Endothelial cell of umbilical vein (primary cell): ENCODE data around the gene FAM118B. TPM values are rescaled to one million over a fixed set of nuclear protein-coding genes. Genes with fewer than 3 reads are reported as not detected.

Experiments
- BruUV-seq: library from RNA; stranded (reverse); fragments of 400-500 nt; replicated peaks from 2 replicates; lab custom pipeline; 2021; lab: Mats Ljungman, UMichigan
- CTCF ChIA-PET: fragments of 300-600, 350-600 bp; sonication (Branson Sonifier 250); formaldehyde crosslinking; loops from one replicate; lab custom pipeline; 2021; ENCODE audit warnings: antibody characterized with exemption, inconsistent platforms; lab: Charles Lee
- POLR2A ChIA-PET: fragments of 300-600, 350-600 bp; sonication (Branson Sonifier 250); formaldehyde crosslinking; loops from one replicate; lab custom pipeline; 2021; ENCODE audit warnings: antibody characterized with exemption, inconsistent platforms; lab: Charles Lee
- DNase-seq: peaks from one replicate; pipeline ENCODE4 v3.0.0-alpha.2; 2011; ENCODE audit warnings: low read depth, low spot score
- FAIRE-seq: peaks from 2 replicates; lab custom pipeline; 2011; peaks lifted over from hg19 to GRCh38; lab: Jason Lieb, UNC
- H2AFZ ChIP-seq: 2 replicates; pipeline ENCODE4 v1.6.0; 2012; ENCODE audit warnings: low read depth, low read length, control low read depth, inconsistent platforms
- H3K27ac ChIP-seq: 2 replicates; pipeline ENCODE4 v1.5.1; 2011; ENCODE audit warnings: low read depth, mild to moderate bottlenecking, control low read depth, low read length, moderate library complexity; ENCODE audit not compliant: insufficient read depth
- H3K27me3 ChIP-seq, 2 experiments: 2 replicates each; pipeline versions ENCODE4 v1.6.0 to v1.6.1; 2011; ENCODE audit warnings: low read length in 2 of 2, mixed read lengths in 1 of 2; ENCODE audit not compliant: control insufficient read depth in 2 of 2, insufficient read depth in 2 of 2
- H3K36me3 ChIP-seq, 2 experiments: 2 replicates in 1 of 2; 3 replicates in 1 of 2; pipeline ENCODE4 v1.5.1; 2011; ENCODE audit warnings: low read length in 2 of 2, mild to moderate bottlenecking in 1 of 2, moderate library complexity in 1 of 2; ENCODE audit not compliant: control insufficient read depth in 2 of 2, insufficient read depth in 2 of 2; ENCODE audit errors: extremely low read depth in 1 of 2
- H3K4me1 ChIP-seq: 3 replicates; pipeline ENCODE4 v1.5.1; 2011; ENCODE audit warnings: mild to moderate bottlenecking, low read length; ENCODE audit not compliant: control insufficient read depth, insufficient read depth; ENCODE audit errors: extremely low read depth
- H3K4me2 ChIP-seq: 2 replicates; pipeline ENCODE4 v1.6.1; 2011; ENCODE audit warnings: low read length, control low read depth, mixed read lengths; ENCODE audit not compliant: insufficient read depth
- H3K4me3 ChIP-seq, 3 experiments: fragments of 200-600 bp in 1 of 3; sonication (generic), shearing (Covaris generic) in 1 of 3; replicated peaks in 1 of 3; 2 replicates each; pipeline ENCODE4 v1.5.1; 2011 to 2016; ENCODE audit warnings: control low read depth in 3 of 3, low read length in 3 of 3, mild to moderate bottlenecking in 2 of 3, inconsistent platforms in 1 of 3, low read depth in 1 of 3, moderate library complexity in 1 of 3; ENCODE audit not compliant: insufficient read depth in 1 of 3
- H3K79me2 ChIP-seq: 2 replicates; pipeline ENCODE4 v1.6.0; 2012; ENCODE audit warnings: low read length, inconsistent platforms; ENCODE audit not compliant: control insufficient read depth, insufficient read depth
- H3K9ac ChIP-seq: replicated peaks from 2 replicates; pipeline ENCODE3; 2011; ENCODE audit warnings: low read length, control low read depth; ENCODE audit not compliant: insufficient read depth; ENCODE audit errors: extremely low read depth
- H3K9me1 ChIP-seq: replicated peaks from 3 replicates; pipeline ENCODE4 v1.6.0; 2011; ENCODE audit warnings: mild to moderate bottlenecking, low read length; ENCODE audit not compliant: control insufficient read depth, insufficient read depth; ENCODE audit errors: extremely low read depth
- H3K9me3 ChIP-seq: replicated peaks from 2 replicates; pipeline ENCODE4 v1.5.1; 2012; ENCODE audit warnings: low read length, inconsistent platforms; ENCODE audit not compliant: control insufficient read depth, insufficient read depth
- H4K20me1 ChIP-seq: replicated peaks from 2 replicates; pipeline ENCODE3; 2011; ENCODE audit warnings: mild to moderate bottlenecking, low read length; ENCODE audit not compliant: control insufficient read depth, insufficient read depth; ENCODE audit errors: extremely low read depth
- CTCF ChIP-seq, 2 donors: IDR thresholded peaks; 1 replicate in 1 of 2; 2 replicates in 1 of 2; pipeline ENCODE4 v1.5.1; 2011; ENCODE audit warnings: low read length in 2 of 2, mild to moderate bottlenecking in 2 of 2, moderate library complexity in 2 of 2, control low read depth in 1 of 2, inconsistent platforms in 1 of 2, low read depth in 1 of 2; ENCODE audit not compliant: insufficient read depth in 1 of 2; ENCODE audit errors: extremely low read depth in 1 of 2
- EZH2 ChIP-seq: IDR thresholded peaks from 2 replicates; pipeline ENCODE4 v1.6.1; 2012; ENCODE audit warnings: borderline replicate concordance, low read depth, mild to moderate bottlenecking, moderate library complexity, low read length, inconsistent platforms; ENCODE audit not compliant: severe bottlenecking
- FOS ChIP-seq: IDR thresholded peaks from 2 replicates; pipeline ENCODE4 v1.6.1; 2011; ENCODE audit warnings: mild to moderate bottlenecking, low read length, moderate library complexity, borderline replicate concordance; ENCODE audit not compliant: insufficient read depth
- GATA2 ChIP-seq: IDR thresholded peaks from 2 replicates; pipeline ENCODE4 v1.7.0; 2011; ENCODE audit warnings: low read depth, mild to moderate bottlenecking, moderate library complexity, mixed read lengths, low read length; ENCODE audit not compliant: insufficient read length, insufficient read depth
- JUN ChIP-seq: IDR thresholded peaks from 2 replicates; pipeline ENCODE4 v1.6.1; 2011; ENCODE audit warnings: borderline replicate concordance, low read depth; ENCODE audit not compliant: insufficient read length, insufficient read depth
- MAX ChIP-seq: IDR thresholded peaks from 2 replicates; pipeline ENCODE4 v1.6.1; 2011; ENCODE audit not compliant: insufficient read depth, insufficient read length
- MYC ChIP-seq: IDR thresholded peaks from one replicate; pipeline ENCODE4 v1.6.1; 2011; ENCODE audit warnings: mild to moderate bottlenecking, low read depth, low read length
- POLR2A ChIP-seq: IDR thresholded peaks from 2 replicates; pipeline ENCODE4 v1.6.1; 2012; ENCODE audit warnings: low read depth, mild to moderate bottlenecking, control low read depth, low read length
- POLR2AphosphoS5 ChIP-seq: IDR thresholded peaks from 2 replicates; pipeline ENCODE4 v1.6.1; 2012; ENCODE audit warnings: low read depth, mild to moderate bottlenecking, control low read depth, low read length, moderate library complexity; ENCODE audit not compliant: insufficient read depth
- dilution Hi-C: fragments of 300-500 bp; cut with MboI; formaldehyde crosslinking; loops from one replicate; pipeline ENCODE4 v1.15.0; 2019; ENCODE audit warnings: low sequenced_read_pairs; ENCODE audit not compliant: extremely low pct_ligation_motif_present
- intact Hi-C: fragments of 100-400 bp; cut with micrococcal nuclease; formaldehyde crosslinking; loops from one replicate; pipeline ENCODE4 v1.10.0; 2022
- polyA plus RNA-seq, 4 experiments: library from polyadenylated mRNA; depleted of rRNA in 3 of 4; stranded (reverse) in 3 of 4; unstranded in 1 of 4; fragments of >200 nt; gene quantifications; 2 replicates each; pipeline versions ENCODE4 v1.2.1 to v1.2.3, GENCODE V29; 2011 to 2012; ENCODE audit warnings: missing spikeins in 1 of 4
- total RNA-seq: library from RNA; stranded (reverse); gene quantifications from 2 replicates; pipeline ENCODE4 v1.2.3, GENCODE V29; 2021

Gene FAM118B
- total and polyA plus RNA-seq, 2 donors (not counting 3 experiments of a cell fraction or from before 2014, with no cell fraction given), result 26.6 to 35.8 TPM

GRCh38 chr11:126290887-126291286 is 79.3 kb downstream of the FAM118B start:
- no peaks in the 10 kb centered on the region for H3K79me2 ChIP-seq
- DNase-seq (no peak), FAIRE-seq (no peak)
- H3K4me2 ChIP-seq, result no peak overlapping the region
- H3K4me3 ChIP-seq, result no peak overlapping the region
- H3K27ac ChIP-seq, result no peak overlapping the region
- no peaks in the 10 kb centered on the region for H3K9me3 ChIP-seq
- POLR2A ChIA-PET, result no interaction called here
- no peak overlapping the region for H3K9ac ChIP-seq
- no TSS peak for BruUV-seq
- no peaks in the 10 kb centered on the region for H4K20me1 ChIP-seq
- CTCF ChIA-PET, result no interaction called here
- no peak overlapping the region for H2AFZ ChIP-seq
- no peaks in the 10 kb centered on the region for H3K27me3 ChIP-seq
- no peaks in the 10 kb centered on the region for H3K4me1 ChIP-seq
- H3K36me3 ChIP-seq, result peaks cover 2 to 14% of the 10 kb centered on the region in 2 experiments
- no peak for TF ChIP-seq EZH2
- no peak for TF ChIP-seq CTCF (IDR thresholded peaks at IDR 0.05; ENCODE audit: extremely low read depth in 1 of 2, insufficient read depth in 1 of 2, low read depth in 1 of 2, low read length in 2 of 2)
- no peak for TF ChIP-seq POLR2AphosphoS5
- TF ChIP-seq JUN, result no peak
- no peak for TF ChIP-seq FOS
- no peak for TF ChIP-seq MAX
- TF ChIP-seq POLR2A, result no peak
- no peak for TF ChIP-seq GATA2
- no peak for TF ChIP-seq MYC
- intact Hi-C loops (no loop called here), dilution Hi-C loops (no loop called here)
- H3K9me1 ChIP-seq, result no peaks in the 10 kb centered on the region
